Neural cell (in vitro differentiated cells): Measurements from ENCODE around the gene MECR. TPM values are rescaled to one million over a fixed set of nuclear protein-coding genes. Genes with fewer than 3 reads are reported as not detected.
A peak's percentile ranks its signal among the peaks of the same experiment; 100 is the strongest.

Experiments used
- H2AFZ ChIP-seq: fragments of 200-600, 300-800 bp; sonication (generic), shearing (Covaris generic); 2 replicates; pipeline ENCODE4 v1.6.0; 2014; ENCODE audit warnings: low read depth, mild to moderate bottlenecking, antibody characterized with exemption, low read length, moderate library complexity
- H3F3A ChIP-seq: fragments of 200-600 bp; shearing (Covaris generic); 2 replicates; pipeline ENCODE4 v1.6.1; 2016; ENCODE audit warnings: mild to moderate bottlenecking, moderate library complexity, mixed read lengths, antibody characterized with exemption, low read length; ENCODE audit not compliant: insufficient read depth, poor library complexity, severe bottlenecking
- H3K27ac ChIP-seq: fragments of 200-600, 300-800 bp; sonication (generic), shearing (Covaris generic); 2 replicates; pipeline ENCODE4 v1.5.1; 2014; ENCODE audit warnings: mild to moderate bottlenecking, low read length, moderate library complexity
- H3K27me3 ChIP-seq: fragments of 300-800, 200-600 bp; sonication (generic), shearing (Covaris generic); 2 replicates; pipeline ENCODE4 v1.6.0; 2014; ENCODE audit warnings: mild to moderate bottlenecking, low read depth, low read length, moderate library complexity; ENCODE audit not compliant: insufficient read depth
- H3K36me3 ChIP-seq: fragments of 300-800, 200-600 bp; sonication (generic), shearing (Covaris generic); 2 replicates; pipeline ENCODE4 v1.5.1; 2014; ENCODE audit warnings: mild to moderate bottlenecking, antibody characterized with exemption, low read length, moderate library complexity; ENCODE audit not compliant: insufficient read depth
- H3K4me2 ChIP-seq: fragments of 300-800, 200-600 bp; sonication (generic), shearing (Covaris generic); 2 replicates; pipeline ENCODE4 v1.6.0; 2014; ENCODE audit warnings: mild to moderate bottlenecking, low read length
- H3K4me3 ChIP-seq: fragments of 300-800, 200-600 bp; sonication (generic), shearing (Covaris generic); 2 replicates; pipeline ENCODE4 v1.5.1; 2014; ENCODE audit warnings: mild to moderate bottlenecking, low read length, moderate library complexity
- H3K79me2 ChIP-seq: fragments of 200-600 bp; shearing (Covaris generic); replicated peaks from 2 replicates; pipeline ENCODE4 v1.6.0; 2014; ENCODE audit warnings: mild to moderate bottlenecking, low read length, moderate library complexity; ENCODE audit not compliant: insufficient read depth
- H3K9ac ChIP-seq: fragments of 300-800, 200-600 bp; sonication (generic), shearing (Covaris generic); 2 replicates; pipeline ENCODE4 v1.6.1; 2016; ENCODE audit warnings: mild to moderate bottlenecking, low read length, mixed read lengths
- H3K9me2 ChIP-seq: fragments of 200-600 bp; shearing (Covaris generic); 2 replicates; pipeline ENCODE4 v1.6.1; 2016; ENCODE audit warnings: mild to moderate bottlenecking, low read length, mixed read lengths; ENCODE audit not compliant: insufficient read depth
- H3K9me3 ChIP-seq: fragments of 200-600, 300-800 bp; sonication (generic), shearing (Covaris generic); 2 replicates; pipeline ENCODE4 v1.6.1; 2016; ENCODE audit warnings: mild to moderate bottlenecking, mixed run types, low read length, moderate library complexity, mixed read lengths
- H4K20me1 ChIP-seq: fragments of 200-600 bp; shearing (Covaris generic); 2 replicates; pipeline ENCODE4 v1.6.1; 2016; ENCODE audit warnings: mild to moderate bottlenecking, mixed run types; ENCODE audit not compliant: insufficient read depth
- CTCF ChIP-seq: fragments of 450-650 bp; IDR thresholded peaks from 2 replicates; pipeline ENCODE4 v1.5.1; 2014; ENCODE audit warnings: antibody characterized with exemption, mild to moderate bottlenecking, moderate library complexity; ENCODE audit not compliant: poor library complexity, severe bottlenecking
- EP300 ChIP-seq: fragments of 450-650 bp; conservative IDR thresholded peaks from 2 replicates; pipeline ENCODE4 v1.6.1; 2014; ENCODE audit warnings: antibody characterized with exemption, mild to moderate bottlenecking, moderate library complexity; ENCODE audit not compliant: poor library complexity, severe bottlenecking
- EZH2 ChIP-seq: fragments of 200-600, 300-800 bp; shearing (Covaris generic), sonication (generic); IDR thresholded peaks from 2 replicates; pipeline ENCODE4 v1.6.1; 2014; ENCODE audit warnings: antibody characterized with exemption, low read length, borderline replicate concordance, mild to moderate bottlenecking; ENCODE audit not compliant: insufficient read depth, poor library complexity, severe bottlenecking
- MXI1 ChIP-seq: fragments of 450-650 bp; conservative IDR thresholded peaks from 2 replicates; pipeline ENCODE4 v1.6.1; 2014; ENCODE audit warnings: antibody characterized with exemption, mild to moderate bottlenecking; ENCODE audit not compliant: poor library complexity, severe bottlenecking
- POLR2AphosphoS5 ChIP-seq: IDR thresholded peaks from 2 replicates; pipeline ENCODE4 v1.6.1; 2012
- RAD21 ChIP-seq: fragments of 450-650 bp; conservative IDR thresholded peaks from 2 replicates; pipeline ENCODE4 v1.6.1; 2014; ENCODE audit warnings: antibody characterized with exemption, mild to moderate bottlenecking, moderate library complexity
- REST ChIP-seq: IDR thresholded peaks from 2 replicates; pipeline ENCODE4 v1.6.1; 2012; ENCODE audit warnings: borderline replicate concordance
- SMC3 ChIP-seq: fragments of 450-650 bp; conservative IDR thresholded peaks from 2 replicates; pipeline ENCODE4 v1.6.1; 2014; ENCODE audit warnings: antibody characterized with exemption, mild to moderate bottlenecking, moderate library complexity; ENCODE audit not compliant: poor library complexity
- TAF1 ChIP-seq: IDR thresholded peaks from 2 replicates; pipeline ENCODE4 v1.6.1; 2012; ENCODE audit warnings: low read depth
- polyA plus RNA-seq: library from polyadenylated mRNA; depleted of rRNA; stranded (reverse); fragments of >200 nt; gene quantifications from 2 replicates; pipeline ENCODE4 v1.2.3, GENCODE V29; 2014

Gene MECR
- polyA plus RNA-seq, 1 donor from 2014 or later: 14.0 TPM

- peak overlapping the region; percentile 73 for H3K4me3 ChIP-seq
- H3K36me3 ChIP-seq: no peaks in the 10 kb centered on the region
- peaks cover 34% of the 10 kb centered on the region for H3K27me3 ChIP-seq
- H2AFZ ChIP-seq: peak overlapping the region; percentile 27
- H4K20me1 ChIP-seq: no peaks in the 10 kb centered on the region
- TF ChIP-seq POLR2AphosphoS5: peak; percentile 20
- no peak for TF ChIP-seq SMC3
- no peak for TF ChIP-seq EP300
- no peak for TF ChIP-seq TAF1
- TF ChIP-seq MXI1: peak; percentile 0
- TF ChIP-seq REST: no peak
- TF ChIP-seq EZH2: peak; percentile 35
- no peak for TF ChIP-seq CTCF
- no peak for TF ChIP-seq RAD21
- H3F3A ChIP-seq: no peaks in the 10 kb centered on the region
- H3K9ac ChIP-seq: peak overlapping the region; percentile 60
- no peaks in the 10 kb centered on the region for H3K9me3 ChIP-seq
- H3K79me2 ChIP-seq: no peaks in the 10 kb centered on the region
- H3K27ac ChIP-seq: no peak overlapping the region
- peak overlapping the region; percentile 59 for H3K4me2 ChIP-seq
- H3K9me2 ChIP-seq: no peaks in the 10 kb centered on the region
Observed at GRCh38 chr1:29236712-29237128, 6.0 kb upstream of the MECR start.

- Histone ChIP-seq H3K79me2 (no peaks in the 10 kb centered on the region), H3K27me3 (peaks cover 34% of the 10 kb centered on the region), H2AFZ (peak within 1 kb of the TSS; percentile 27), H3K9me2 (no peaks in the 10 kb centered on the region), H3K27ac (no peak within 1 kb of the TSS), H3K9ac (peak within 1 kb of the TSS; percentile 60), H3K9me3 (no peaks in the 10 kb centered on the region), H3K4me3 (peak within 1 kb of the TSS; percentile 73), H3K36me3 (no peaks in the 10 kb centered on the region), H4K20me1 (no peaks in the 10 kb centered on the region), H3K4me2 (peak within 1 kb of the TSS; percentile 59), H3F3A (no peaks in the 10 kb centered on the region)
- peak; percentile 50 for TF ChIP-seq EP300
- TF ChIP-seq RAD21: peak; percentile 98
- peak; percentile 66 for TF ChIP-seq MXI1
- peak; percentile 19 for TF ChIP-seq POLR2AphosphoS5
- TF ChIP-seq TAF1: no peak
- TF ChIP-seq EZH2: no peak
- peak; percentile 96 for TF ChIP-seq SMC3
- peak; percentile 96 for TF ChIP-seq CTCF
- TF ChIP-seq REST: no peak
Observed at GRCh38 chr1:29235955-29236711, 5.4 kb upstream of the MECR start, which contains the start of gene PTPRU. Gene PTPRU (plus strand): TSS chr1:29236522. CDS start chr1:29236645, 123 bp downstream.
